ENCODE data around the gene SLC40A1. TPM values are rescaled to one million over a fixed set of nuclear protein-coding genes. Genes with fewer than 3 reads are reported as not detected.
"Not testable (repeated sequence)": the region's sequence is repeated elsewhere in the genome, so short reads cannot be mapped to it uniquely, and the experiment has no call there.

SLC40A1 gene
- total RNA-seq, 2 experiments from 2014 or later, result 0.47 to 1.3 TPM

DNA sequence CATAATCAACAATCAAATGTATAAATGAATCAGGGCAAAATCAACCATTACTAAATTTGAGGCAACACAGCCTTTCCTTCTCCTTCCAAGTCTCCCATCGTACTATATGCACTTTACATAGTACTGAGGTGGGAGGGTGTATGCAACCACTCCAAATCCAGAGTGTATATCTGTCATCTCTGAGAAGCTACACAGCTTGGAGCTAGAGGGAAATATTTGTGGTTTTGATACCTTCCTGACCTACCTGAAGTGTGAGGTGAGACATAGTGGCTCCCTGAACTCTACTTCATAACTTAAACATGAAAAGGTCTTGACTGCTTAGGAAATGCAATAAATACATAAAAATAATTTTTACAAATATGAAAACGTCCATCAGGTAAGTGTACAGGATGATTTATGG is 30.1 kb upstream of the SLC40A1 start:
- Mint-ChIP-seq H3K9me3 (ENCODE audit: low read depth) (no peaks in the 10 kb centered on the region), H3K36me3 (no peaks in the 10 kb centered on the region), H3K27ac (no peak overlapping the region), H3K27me3 (peaks cover 2% of the 10 kb centered on the region), H3K4me1 (no peaks in the 10 kb centered on the region), H3K4me3 (no peak overlapping the region)
- ATAC-seq, result no peak
- DNase-seq, result no peak
- CTCF ChIA-PET, result no interaction called here

DNA sequence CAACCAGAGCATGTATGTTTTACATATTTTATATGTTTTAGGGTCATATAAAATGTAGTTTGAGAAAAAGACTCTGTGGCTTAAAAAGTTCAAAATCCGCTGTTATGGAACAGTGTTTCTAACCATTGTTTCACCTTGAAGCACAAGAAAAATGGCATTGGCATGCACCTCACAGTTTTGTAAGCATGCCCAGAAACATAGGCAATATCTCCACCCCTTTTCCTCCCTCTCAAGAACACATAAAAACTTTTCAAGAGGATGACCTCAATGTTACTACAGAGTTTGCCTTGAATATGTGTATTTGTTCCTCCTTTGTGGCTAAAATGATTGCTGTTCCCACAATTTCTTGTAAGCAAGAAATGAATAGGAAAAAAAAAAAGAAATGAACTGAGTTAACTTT is 29.3 kb upstream of the SLC40A1 start:
- Mint-ChIP-seq H3K27me3 (peaks cover 4% of the 10 kb centered on the region), H3K9me3 (ENCODE audit: low read depth) (no peaks in the 10 kb centered on the region), H3K4me3 (no peak overlapping the region), H3K36me3 (no peaks in the 10 kb centered on the region), H3K27ac (no peak overlapping the region), H3K4me1 (no peaks in the 10 kb centered on the region)
- ATAC-seq (no peak), DNase-seq (no peak)
- CTCF ChIA-PET, result no interaction called here

DNA sequence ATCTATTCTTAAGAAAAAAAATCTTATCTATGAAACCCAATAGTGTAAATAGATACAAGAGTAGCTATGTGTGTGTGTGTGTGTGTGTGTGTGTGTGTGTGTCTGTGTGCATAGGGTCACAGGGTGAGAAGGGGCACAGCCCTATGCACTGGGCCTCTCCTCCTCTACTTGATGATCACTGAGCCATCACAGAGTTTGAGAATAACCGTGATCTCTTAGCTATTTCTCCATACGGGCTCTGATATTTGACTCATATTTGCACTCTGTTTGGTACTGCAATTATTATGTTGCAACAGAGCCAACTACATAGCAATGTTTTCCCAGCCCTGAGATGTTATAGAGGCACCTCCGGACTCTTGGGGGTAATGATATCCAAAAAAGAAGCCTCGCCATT is 28.8 kb upstream of the SLC40A1 start:
- Mint-ChIP-seq H3K27ac (no peak overlapping the region), H3K4me1 (no peaks in the 10 kb centered on the region), H3K9me3 (ENCODE audit: low read depth) (no peaks in the 10 kb centered on the region), H3K4me3 (no peak overlapping the region), H3K27me3 (peaks cover 4% of the 10 kb centered on the region), H3K36me3 (no peaks in the 10 kb centered on the region)
- CTCF ChIA-PET, result no interaction called here
- DNase-seq (no peak), ATAC-seq (no peak)

DNA sequence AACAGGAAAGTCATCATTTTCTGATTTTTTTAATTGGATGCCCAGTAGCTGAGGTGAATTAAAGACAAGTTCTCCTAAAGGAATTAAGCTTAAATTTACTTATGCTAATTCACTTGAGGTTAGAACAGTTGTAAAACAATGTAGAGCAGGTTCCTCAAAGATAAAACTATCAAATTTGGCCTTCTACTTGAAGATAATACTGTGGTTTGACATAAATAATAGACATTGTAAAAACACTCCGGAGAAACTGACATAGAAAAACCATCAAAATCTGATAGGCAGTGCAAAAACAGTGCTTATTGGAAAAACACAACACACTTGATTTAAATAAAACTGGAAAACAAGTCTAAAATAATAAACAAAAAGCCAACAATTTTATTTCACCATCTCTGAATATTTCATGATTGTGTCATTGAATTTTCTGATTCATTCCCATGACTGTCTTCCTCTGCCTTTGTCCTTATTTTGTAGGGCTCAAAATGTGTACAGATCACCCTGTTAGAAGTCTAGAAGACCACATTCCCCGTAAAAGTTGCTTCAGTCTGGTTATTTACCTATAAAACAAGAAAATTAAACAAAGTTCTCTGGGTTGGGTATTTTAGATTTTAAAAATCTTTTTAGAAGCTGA is 28.3 kb upstream of the SLC40A1 start:
- Mint-ChIP-seq H3K36me3 (no peaks in the 10 kb centered on the region), H3K27ac (no peak overlapping the region), H3K4me1 (no peaks in the 10 kb centered on the region), H3K9me3 (ENCODE audit: low read depth) (no peaks in the 10 kb centered on the region), H3K27me3 (peaks cover 4% of the 10 kb centered on the region), H3K4me3 (no peak overlapping the region)
- no peak for ATAC-seq
- no peak for DNase-seq
- CTCF ChIA-PET, result no interaction called here

DNA sequence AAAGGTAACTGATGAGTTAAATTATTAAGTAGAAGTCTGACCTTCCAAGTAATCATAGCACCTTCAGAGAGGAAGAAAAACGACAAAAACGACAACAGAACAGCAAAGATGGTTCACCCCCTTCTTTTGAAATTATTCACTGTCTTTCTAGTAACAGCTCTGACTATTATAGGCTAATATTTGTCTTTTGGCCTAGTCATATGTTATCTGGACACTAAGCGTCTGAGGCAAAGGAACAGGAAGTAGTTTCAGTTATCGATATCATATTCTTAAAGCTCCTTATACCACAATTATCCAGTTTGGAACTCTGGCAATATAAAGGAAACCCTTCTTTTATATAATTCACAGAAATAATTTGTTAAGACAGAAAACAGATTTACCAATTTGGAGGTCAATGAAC is 27.6 kb upstream of the SLC40A1 start:
- H3K27ac Mint-ChIP-seq, result no peak overlapping the region
- H3K4me3 Mint-ChIP-seq, result no peak overlapping the region

DNA sequence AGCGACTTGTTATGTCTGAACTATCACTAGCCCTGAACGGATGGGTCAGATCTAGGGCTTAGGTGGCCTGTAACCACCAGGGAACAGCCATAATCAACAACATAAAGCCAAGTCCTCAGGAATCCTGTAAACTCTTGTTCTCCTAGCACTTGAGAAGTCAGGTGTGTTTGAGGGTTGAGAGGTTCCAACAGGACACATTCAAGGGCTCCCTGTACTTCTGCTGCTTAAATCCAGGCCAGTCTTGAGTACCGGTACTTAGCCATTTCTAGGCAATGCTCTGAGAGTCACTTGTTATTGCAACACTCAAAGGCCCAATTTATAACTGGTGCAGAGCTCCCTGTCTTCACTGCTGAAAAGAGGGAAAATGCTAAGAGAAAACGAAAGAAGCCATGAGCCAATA is 21.6 kb upstream of the SLC40A1 start:
- no peak overlapping the region for H3K4me3 Mint-ChIP-seq
- CTCF ChIA-PET, result no interaction called here
- no peak for DNase-seq
- no peak for ATAC-seq
- H3K36me3 Mint-ChIP-seq, result no peaks in the 10 kb centered on the region
- peaks cover 4% of the 10 kb centered on the region for H3K27me3 Mint-ChIP-seq
- no peaks in the 10 kb centered on the region for H3K9me3 Mint-ChIP-seq (ENCODE audit: low read depth)
- no peak overlapping the region for H3K27ac Mint-ChIP-seq
- H3K4me1 Mint-ChIP-seq, result no peaks in the 10 kb centered on the region

More for the DNA sequence above, 27.6 kb upstream of the SLC40A1 start:
- no peak for ATAC-seq
- CTCF ChIA-PET, result no interaction called here
- no peak for DNase-seq
- H3K36me3 Mint-ChIP-seq, result no peaks in the 10 kb centered on the region
- no peaks in the 10 kb centered on the region for H3K4me1 Mint-ChIP-seq
- H3K9me3 Mint-ChIP-seq (ENCODE audit: low read depth), result no peaks in the 10 kb centered on the region
- peaks cover 4% of the 10 kb centered on the region for H3K27me3 Mint-ChIP-seq

DNA sequence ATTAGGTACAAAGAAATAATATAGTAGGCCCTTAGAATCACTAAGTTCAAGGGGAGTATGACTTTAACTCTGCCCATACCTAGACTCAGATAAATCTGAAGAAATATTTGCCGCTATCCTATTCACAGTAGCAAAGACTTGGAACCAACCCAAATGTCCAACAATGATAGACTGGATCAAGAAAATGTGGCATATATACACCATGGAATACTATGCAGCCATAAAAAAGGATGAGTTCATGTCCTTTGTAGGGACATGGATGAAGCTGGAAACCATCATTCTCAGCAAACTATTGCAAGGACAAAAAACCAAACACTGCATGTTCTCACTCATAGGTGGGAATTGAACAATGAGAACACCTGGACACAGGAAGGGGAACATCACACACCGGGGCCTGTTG is 21.1 kb upstream of the SLC40A1 start:
- ATAC-seq; H3K27me3 Mint-ChIP-seq; H3K27ac Mint-ChIP-seq; H3K4me1 Mint-ChIP-seq; H3K9me3 Mint-ChIP-seq (ENCODE audit: low read depth); CTCF ChIA-PET; H3K4me3 Mint-ChIP-seq; DNase-seq; H3K36me3 Mint-ChIP-seq: not testable (repeated sequence)

DNA sequence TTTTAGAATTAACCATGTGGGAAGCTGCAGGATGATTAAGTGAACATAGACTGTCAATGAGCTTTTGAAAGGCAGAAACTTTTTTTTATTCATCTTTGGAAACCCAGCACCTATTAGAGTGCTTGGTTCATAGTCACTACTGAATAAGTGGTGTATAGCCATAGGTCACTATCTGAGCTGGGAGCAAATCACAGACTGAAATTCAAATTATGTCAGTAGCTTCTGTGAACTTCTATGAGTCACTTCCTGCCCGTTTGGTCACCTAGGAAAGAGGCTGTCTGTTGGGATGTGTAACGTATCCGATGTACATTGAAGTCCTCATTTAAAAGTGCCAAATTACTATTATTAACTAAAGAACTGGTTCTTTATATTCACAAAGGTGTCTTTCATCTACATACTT is 20.5 kb upstream of the SLC40A1 start:
- CTCF ChIA-PET, result no interaction called here
- ATAC-seq (no peak), DNase-seq (no peak)
- Mint-ChIP-seq H3K27me3 (peaks cover 4% of the 10 kb centered on the region), H3K4me1 (no peaks in the 10 kb centered on the region), H3K27ac (no peak overlapping the region), H3K36me3 (no peaks in the 10 kb centered on the region), H3K9me3 (ENCODE audit: low read depth) (no peaks in the 10 kb centered on the region), H3K4me3 (no peak overlapping the region)

DNA sequence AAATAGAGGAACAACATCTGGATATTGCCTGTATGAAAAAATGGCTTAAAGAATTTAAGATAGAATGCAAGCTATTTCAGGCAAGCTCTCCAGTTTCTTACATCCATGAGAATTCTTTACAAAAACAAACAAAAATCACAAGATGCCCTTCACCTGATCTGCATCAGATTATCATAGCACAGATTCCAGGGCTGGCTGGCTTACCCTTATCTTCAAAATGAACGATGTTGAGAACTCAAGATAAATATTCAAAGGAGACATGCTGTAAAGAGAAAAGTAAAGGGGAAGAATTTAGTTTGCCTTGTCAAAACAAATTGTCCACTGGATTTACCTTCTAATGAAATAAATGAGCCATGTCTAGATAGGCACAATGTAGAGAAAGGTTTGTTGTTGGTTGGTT is 18.7 kb upstream of the SLC40A1 start:
- no peaks in the 10 kb centered on the region for H3K4me1 Mint-ChIP-seq
- ATAC-seq (no peak), DNase-seq (no peak)
- no peak overlapping the region for H3K4me3 Mint-ChIP-seq
- peaks cover 2% of the 10 kb centered on the region for H3K27me3 Mint-ChIP-seq
- H3K36me3 Mint-ChIP-seq, result no peaks in the 10 kb centered on the region
- CTCF ChIA-PET, result no interaction called here
- H3K9me3 Mint-ChIP-seq (ENCODE audit: low read depth), result no peaks in the 10 kb centered on the region
- H3K27ac Mint-ChIP-seq, result no peak overlapping the region

DNA sequence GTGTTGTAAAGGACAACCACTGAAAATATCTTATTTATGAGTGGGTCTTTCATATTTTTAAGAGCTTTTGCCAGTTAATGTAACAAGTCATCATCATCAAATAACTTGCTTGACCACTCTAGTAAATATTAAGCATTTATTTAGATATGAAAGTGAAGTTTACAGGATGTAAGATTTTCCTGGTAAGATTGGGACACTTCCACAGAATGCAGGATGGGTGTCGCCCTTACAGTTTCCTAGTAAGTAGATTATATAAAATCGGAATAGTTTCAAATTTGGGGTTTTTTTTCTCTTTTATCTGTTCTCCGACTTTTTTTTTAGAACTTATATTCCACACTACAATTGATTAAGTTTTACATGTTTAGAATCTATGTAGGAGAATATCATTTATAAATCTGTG is 14.8 kb upstream of the SLC40A1 start:
- Mint-ChIP-seq H3K4me3 (no peak overlapping the region), H3K9me3 (ENCODE audit: low read depth) (no peaks in the 10 kb centered on the region), H3K27me3 (peaks cover 2% of the 10 kb centered on the region), H3K27ac (no peak overlapping the region), H3K36me3 (no peaks in the 10 kb centered on the region), H3K4me1 (peaks cover 12% of the 10 kb centered on the region)
- CTCF ChIA-PET, result no interaction called here
- DNase-seq (no peak), ATAC-seq (no peak)

DNA sequence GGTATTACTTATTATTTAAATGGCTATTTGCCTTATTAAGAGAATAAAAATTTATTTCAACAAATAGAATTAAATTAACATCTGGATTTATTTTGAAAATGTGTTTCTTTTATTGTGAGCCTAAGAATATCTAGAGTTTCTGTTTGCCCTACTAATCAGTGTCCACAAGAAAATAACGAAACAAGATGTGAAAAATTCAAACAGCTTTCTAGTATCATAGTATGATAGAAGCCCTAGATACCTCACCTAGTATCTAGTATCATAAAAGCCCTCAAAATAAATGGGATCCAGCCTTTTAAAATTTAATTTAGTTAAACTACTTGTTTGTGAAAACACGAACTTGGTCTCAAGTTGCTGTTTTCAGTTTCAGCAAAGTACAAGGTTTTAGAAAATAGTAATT is 13.7 kb upstream of the SLC40A1 start:
- CTCF ChIA-PET, result no interaction called here
- no peak overlapping the region for H3K27ac Mint-ChIP-seq
- H3K4me1 Mint-ChIP-seq, result peaks cover 12% of the 10 kb centered on the region

DNA sequence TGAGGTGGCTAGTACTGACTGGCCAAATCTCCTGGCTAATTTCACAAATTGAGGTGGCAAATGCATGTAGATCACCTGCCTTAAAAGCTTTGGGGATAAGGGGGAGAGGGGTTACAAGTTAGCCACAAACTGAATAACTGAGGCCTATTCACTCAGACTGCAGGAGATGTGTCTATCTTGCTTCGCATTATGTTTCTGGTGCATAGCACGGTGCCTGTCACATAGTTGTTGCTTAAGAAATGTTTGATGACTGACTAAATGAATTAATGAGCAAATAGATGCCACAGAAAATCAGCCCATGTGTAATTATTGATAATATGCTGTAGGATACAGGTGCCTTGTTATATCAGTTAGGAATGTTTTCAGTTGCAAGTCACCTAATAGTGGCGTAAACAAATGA is 12.5 kb upstream of the SLC40A1 start:
- ATAC-seq (no peak), DNase-seq (no peak)
- Mint-ChIP-seq H3K27me3 (peaks cover 3% of the 10 kb centered on the region), H3K4me1 (peaks cover 12% of the 10 kb centered on the region), H3K36me3 (no peaks in the 10 kb centered on the region), H3K9me3 (ENCODE audit: low read depth) (no peaks in the 10 kb centered on the region), H3K4me3 (no peak overlapping the region), H3K27ac (no peak overlapping the region)
- CTCF ChIA-PET, result no interaction called here

More for the DNA sequence above, 13.7 kb upstream of the SLC40A1 start:
- DNase-seq (no peak), ATAC-seq (no peak)
- Mint-ChIP-seq H3K9me3 (ENCODE audit: low read depth) (no peaks in the 10 kb centered on the region), H3K4me3 (no peak overlapping the region), H3K27me3 (no peaks in the 10 kb centered on the region), H3K36me3 (no peaks in the 10 kb centered on the region)

DNA sequence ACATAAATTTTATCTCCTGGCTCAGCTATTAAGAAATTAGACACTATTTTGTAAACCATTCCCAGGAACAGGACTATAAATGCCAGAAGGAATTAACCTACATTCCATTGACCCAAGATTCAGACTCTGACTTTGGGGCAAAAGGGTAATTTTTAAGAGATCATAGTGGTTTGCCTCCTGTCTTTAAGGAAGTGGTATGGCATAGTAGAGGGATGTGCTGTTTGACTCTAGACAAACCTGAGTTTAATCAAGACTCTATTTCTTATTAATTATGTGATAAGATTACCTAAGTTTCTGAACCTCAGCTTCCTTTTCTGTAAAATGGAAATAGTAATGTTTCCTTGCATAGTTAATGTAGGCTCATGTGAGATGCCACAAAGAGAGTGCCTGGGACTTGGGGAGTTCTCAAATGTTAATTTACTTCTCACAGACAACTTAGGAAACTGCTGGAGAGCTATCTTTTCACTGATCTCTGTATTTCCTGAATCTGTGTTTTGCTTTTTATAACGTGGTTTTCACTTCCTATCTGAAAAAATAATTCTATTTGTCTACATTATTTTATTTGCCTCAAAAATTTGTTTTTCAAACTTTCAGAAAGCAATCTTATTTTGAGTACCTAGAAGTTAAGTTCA is 11.9 kb upstream of the SLC40A1 start:
- H3K36me3 Mint-ChIP-seq, result no peaks in the 10 kb centered on the region
- peaks cover 12% of the 10 kb centered on the region for H3K4me1 Mint-ChIP-seq
- no peak overlapping the region for H3K27ac Mint-ChIP-seq
- H3K27me3 Mint-ChIP-seq, result peaks cover 7% of the 10 kb centered on the region
- CTCF ChIA-PET, result no interaction called here
- no peaks in the 10 kb centered on the region for H3K9me3 Mint-ChIP-seq (ENCODE audit: low read depth)
- DNase-seq, result no peak
- no peak overlapping the region for H3K4me3 Mint-ChIP-seq
- ATAC-seq, result no peak

DNA sequence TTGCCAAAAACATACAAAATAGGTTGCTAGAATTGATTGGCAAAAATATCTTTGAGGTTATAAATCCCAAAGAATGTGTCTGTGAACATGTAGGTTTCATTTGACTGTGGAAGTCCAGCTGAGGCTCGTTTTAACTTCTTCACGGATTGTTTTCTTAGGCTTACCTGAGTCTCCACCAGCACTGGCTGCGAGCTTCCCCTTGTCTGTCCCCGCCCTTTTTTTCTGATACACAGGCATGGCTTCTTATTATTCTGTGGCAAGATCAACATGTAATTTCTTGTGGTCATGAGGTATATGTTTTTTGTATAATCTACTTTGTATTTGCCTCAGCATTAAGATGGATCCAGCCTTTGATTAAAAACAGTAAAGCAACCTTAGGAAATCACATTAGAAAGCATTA is 7.2 kb upstream of the SLC40A1 start:
- Mint-ChIP-seq H3K27me3 (peaks cover 21% of the 10 kb centered on the region), H3K4me1 (peaks cover 8% of the 10 kb centered on the region), H3K4me3 (no peak overlapping the region), H3K36me3 (no peaks in the 10 kb centered on the region), H3K9me3 (ENCODE audit: low read depth) (no peaks in the 10 kb centered on the region), H3K27ac (no peak overlapping the region)
- ATAC-seq (no peak), DNase-seq (no peak)
- CTCF ChIA-PET, result no interaction called here

All from activated CD8-positive, alpha-beta memory T cell treated with anti-CD3 and anti-CD28 coated beads, Interleukin-2, amount 10 ng/mL, durations not matched to agents 7 days and 5 days (primary cell).